ENCODE results near the gene OR6C2.
"Not testable (repeated sequence)": the region's sequence is repeated elsewhere in the genome, so short reads cannot be mapped to it uniquely, and the experiment has no call there.

Gene OR6C2

DNA sequence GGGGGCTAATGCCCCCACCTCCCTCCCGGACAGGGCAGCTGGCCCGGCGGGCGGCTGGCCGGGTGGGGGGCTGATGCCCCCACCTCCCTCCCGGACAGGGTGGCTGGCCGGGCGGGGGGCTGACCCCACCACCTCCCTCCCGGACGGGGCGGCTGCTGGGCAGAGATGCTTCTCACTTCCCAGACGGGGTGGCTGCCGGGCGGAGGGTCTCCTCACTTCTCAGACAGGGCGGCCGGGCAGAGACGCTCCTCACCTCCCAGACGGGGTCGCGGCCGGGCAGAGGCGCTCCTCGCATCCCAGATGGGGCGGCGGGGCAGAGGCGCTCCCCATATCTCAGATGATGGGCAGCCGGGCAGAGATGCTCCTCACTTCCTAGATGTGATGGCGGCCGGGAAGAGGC is 35.3 kb downstream of the OR6C2 start:
- not testable (repeated sequence) for DNase-seq

DNA sequence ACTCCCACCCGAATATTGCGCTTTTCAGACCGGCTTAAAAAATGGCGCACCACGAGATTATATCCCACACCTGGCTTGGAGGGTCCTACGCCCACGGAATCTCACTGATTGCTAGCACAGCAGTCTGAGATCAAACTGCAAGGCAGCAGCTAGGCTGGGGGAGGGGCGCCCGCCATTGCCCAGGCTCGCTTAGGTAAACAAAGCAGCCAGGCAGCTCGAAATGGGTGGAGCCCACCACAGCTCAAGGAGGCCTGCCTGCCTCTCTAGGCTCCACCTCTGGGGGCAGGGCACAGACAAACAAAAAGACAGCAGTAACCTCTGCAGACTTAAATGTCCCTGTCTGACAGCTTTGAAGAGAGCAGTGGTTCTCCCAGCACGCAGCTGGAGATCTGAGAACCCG is 40.4 kb downstream of the OR6C2 start:
- not testable (repeated sequence) for DNase-seq

- DNase-seq, result no peak
Observed at GRCh38 chr12:55492078-55492477, 48.2 kb downstream of the OR6C2 start, which contains the start of gene OR6C68. Gene OR6C68, plus strand, starts transcription at chr12:55492378. Its CDS starts 0 bp downstream, at chr12:55492378.

GRCh38 chr12:55495490-55495889 is 51.6 kb downstream of the OR6C2 start:
- no peak for DNase-seq

- DNase-seq, result no peak
Observed at GRCh38 chr12:55499231-55499630, 55.4 kb downstream of the OR6C2 start.

DNA sequence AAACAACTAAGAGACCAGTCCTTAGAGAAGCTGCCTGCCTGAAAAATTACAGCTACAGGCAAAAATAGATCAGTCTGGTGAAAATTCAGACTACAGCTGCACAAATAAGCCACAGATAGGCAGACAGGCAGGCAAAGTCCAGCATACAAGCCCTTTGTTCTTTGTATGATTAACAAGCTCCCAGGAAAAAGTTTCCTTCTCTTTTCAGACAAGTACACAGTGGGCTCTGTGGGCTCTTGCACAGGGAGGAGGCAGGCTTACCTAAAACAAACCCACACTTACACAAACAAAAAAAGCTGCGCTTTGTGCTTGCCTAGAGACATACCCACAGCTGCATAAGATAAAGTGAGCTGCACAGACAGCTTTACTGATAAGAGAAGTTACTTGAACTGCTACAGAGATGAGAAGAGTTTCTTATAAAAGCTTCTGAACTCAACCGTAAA is 56.0 kb downstream of the OR6C2 start:
- no peak for DNase-seq

DNA sequence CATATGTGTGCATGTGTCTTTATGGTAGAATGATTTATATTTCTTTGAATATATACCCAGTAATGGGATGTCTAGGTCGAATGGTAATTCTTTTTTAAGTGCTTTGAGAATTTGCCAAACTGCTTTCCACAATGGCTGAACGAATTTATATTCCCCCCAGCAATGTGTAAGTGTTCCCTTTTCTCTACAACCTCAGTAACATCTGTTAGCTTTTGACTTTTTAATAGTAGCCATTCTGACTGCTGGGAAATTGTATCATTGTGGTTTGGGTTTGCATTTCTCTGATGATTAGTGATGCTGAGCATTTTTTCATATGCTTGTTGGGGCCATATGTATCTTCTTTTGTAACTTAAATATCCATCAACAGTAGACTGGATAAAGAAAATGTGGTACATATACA is 57.7 kb downstream of the OR6C2 start:
- DNase-seq, result no peak

Measured in KG1 (cell line).